ENCODE data around the gene MVB12B. TPM values are rescaled to one million over a fixed set of nuclear protein-coding genes. Genes with fewer than 3 reads are reported as not detected.

The MVB12B gene
- total RNA-seq, 2 donors from 2014 or later, result 18.6 to 19.7 TPM

GRCh38 chr9:126363847-126364671 lies 37.4 kb downstream of the MVB12B start:
- H3K27ac ChIP-seq (ENCODE audit: low read depth, low read length), result no peak overlapping the region
- no peak overlapping the region for H3K27ac Mint-ChIP-seq
- DNase-seq, result no peak
- H3K4me1 Mint-ChIP-seq, result no peaks in the 10 kb centered on the region
- no peak overlapping the region for H3K4me3 ChIP-seq (ENCODE audit: low read length)
- no peaks in the 10 kb centered on the region for H3K4me1 ChIP-seq (ENCODE audit: control insufficient read depth, insufficient read depth, low read length)
- H3K9ac ChIP-seq (ENCODE audit: extremely low read depth, low read length, poor library complexity, severe bottlenecking), result no peak overlapping the region
- no peaks in the 10 kb centered on the region for H3K27me3 ChIP-seq (ENCODE audit: control insufficient read depth, insufficient read depth, low read length, poor library complexity, severe bottlenecking)
- H3K9me3 Mint-ChIP-seq, result peaks cover 27% of the 10 kb centered on the region
- no peaks in the 10 kb centered on the region for H3K36me3 ChIP-seq (ENCODE audit: control insufficient read depth, insufficient read depth, low read length)
- 86 to 92% methylated on average over 6 to 8 of the region's 8 CpGs for WGBS, 2 experiments (ENCODE audit: insufficient coverage in 1 of 2, insufficient read length in 1 of 2)
- peaks cover 21% of the 10 kb centered on the region for H3K36me3 Mint-ChIP-seq (ENCODE audit: low read depth)
- H3K27me3 Mint-ChIP-seq (ENCODE audit: insufficient read depth), result no peaks in the 10 kb centered on the region
- peaks cover 34% of the 10 kb centered on the region for H3K9me3 ChIP-seq (ENCODE audit: control insufficient read depth, low read length)
- H3K4me3 Mint-ChIP-seq, result no peak overlapping the region
- no peak for TF ChIP-seq CTCF (conservative IDR thresholded peaks at IDR 0.05)

- peak; percentile 44 for TF ChIP-seq CTCF (conservative IDR thresholded peaks at IDR 0.05)
- Mint-ChIP-seq H3K4me3 (no peak overlapping the region), H3K4me1 (no peaks in the 10 kb centered on the region), H3K36me3 (ENCODE audit: low read depth) (peaks cover 13% of the 10 kb centered on the region), H3K9me3 (peaks cover 13% of the 10 kb centered on the region), H3K27ac (no peak overlapping the region), H3K27me3 (ENCODE audit: insufficient read depth) (no peaks in the 10 kb centered on the region)
- Histone ChIP-seq H3K9me3 (ENCODE audit: control insufficient read depth, low read length) (peaks cover 19% of the 10 kb centered on the region), H3K4me1 (ENCODE audit: control insufficient read depth, insufficient read depth, low read length) (peaks cover under 1% of the 10 kb centered on the region), H3K27ac (ENCODE audit: low read depth, low read length) (peak overlapping the region; percentile 0), H3K9ac (ENCODE audit: extremely low read depth, low read length, poor library complexity, severe bottlenecking) (no peak overlapping the region), H3K4me3 (ENCODE audit: low read length) (no peak overlapping the region), H3K27me3 (ENCODE audit: control insufficient read depth, insufficient read depth, low read length, poor library complexity, severe bottlenecking) (no peaks in the 10 kb centered on the region), H3K36me3 (ENCODE audit: control insufficient read depth, insufficient read depth, low read length) (no peaks in the 10 kb centered on the region)
- DNase-seq, result no peak
- WGBS, 2 experiments (ENCODE audit: insufficient coverage in 1 of 2, insufficient read length in 1 of 2), result 80 to 88% methylated on average over 3 of the region's 3 CpGs
Measured at GRCh38 chr9:126365780-126366179, 39.2 kb downstream of the MVB12B start.

- H3K36me3 Mint-ChIP-seq (ENCODE audit: low read depth), result peaks cover 13% of the 10 kb centered on the region
- H3K4me3 ChIP-seq (ENCODE audit: low read length), result no peak overlapping the region
- H3K27me3 ChIP-seq (ENCODE audit: control insufficient read depth, insufficient read depth, low read length, poor library complexity, severe bottlenecking), result no peaks in the 10 kb centered on the region
- H3K9me3 ChIP-seq (ENCODE audit: control insufficient read depth, low read length), result peaks cover 12% of the 10 kb centered on the region
- H3K27me3 Mint-ChIP-seq (ENCODE audit: insufficient read depth), result no peaks in the 10 kb centered on the region
- peaks cover 7% of the 10 kb centered on the region for H3K4me1 ChIP-seq (ENCODE audit: control insufficient read depth, insufficient read depth, low read length)
- no peaks in the 10 kb centered on the region for H3K36me3 ChIP-seq (ENCODE audit: control insufficient read depth, insufficient read depth, low read length)
- peaks cover 7% of the 10 kb centered on the region for H3K4me1 Mint-ChIP-seq
- peaks cover 9% of the 10 kb centered on the region for H3K9me3 Mint-ChIP-seq
- H3K27ac ChIP-seq (ENCODE audit: low read depth, low read length), result peak overlapping the region; percentile 10
- H3K9ac ChIP-seq (ENCODE audit: extremely low read depth, low read length, poor library complexity, severe bottlenecking), result no peak overlapping the region
- no peak for DNase-seq
- no peak overlapping the region for H3K4me3 Mint-ChIP-seq
- 87 to 95% methylated on average over 9 to 12 of the region's 13 CpGs for WGBS, 2 experiments (ENCODE audit: insufficient coverage in 1 of 2, insufficient read length in 1 of 2)
- TF ChIP-seq CTCF (conservative IDR thresholded peaks at IDR 0.05), result no peak
- no peak overlapping the region for H3K27ac Mint-ChIP-seq
Measured at GRCh38 chr9:126366366-126367011, 39.9 kb downstream of the MVB12B start.

Data from endodermal cell (in vitro differentiated cells).